HEK293 (cell line): ENCODE measurements around the gene TNFRSF14.

Experiments used
- CTCF ChIA-PET: fragments of 350-600 bp; formaldehyde crosslinking; extraction: SDS; loops from one replicate; lab custom pipeline; 2021; ENCODE audit warnings: antibody characterized with exemption; lab: Yijun Ruan, JAX
- POLR2A ChIA-PET: fragments of 300-600 bp; formaldehyde crosslinking; extraction: SDS; loops from one replicate; lab custom pipeline; 2020; ENCODE audit warnings: antibody characterized with exemption, inconsistent platforms; lab: Yijun Ruan, JAX
- H3K27ac ChIP-seq: fragments of 200-500 bp; sonication (Bioruptor generic); 2 replicates; pipeline ENCODE4 v1.5.1; 2014; ENCODE audit warnings: low read depth, low read length, control low read depth, inconsistent platforms; ENCODE audit errors: extremely low read depth
- H3K36me3 ChIP-seq, 2 experiments: fragments of 200-500 bp in 1 of 2; sonication (Bioruptor generic) in 1 of 2; 1 replicate in 1 of 2; 2 replicates in 1 of 2; pipeline ENCODE4 v1.5.1; 2014 to 2017; ENCODE audit warnings: inconsistent platforms in 2 of 2, low read length in 2 of 2; ENCODE audit not compliant: control insufficient read depth in 2 of 2, insufficient read depth in 1 of 2
- H3K4me1 ChIP-seq: fragments of 200-500 bp; sonication (Bioruptor generic); 2 replicates; pipeline ENCODE4 v1.5.1; 2014; ENCODE audit warnings: mild to moderate bottlenecking, low read length, inconsistent platforms; ENCODE audit not compliant: control insufficient read depth, insufficient read depth
- H3K4me3 ChIP-seq: 2 replicates; pipeline ENCODE4 v1.5.1; 2011; ENCODE audit warnings: low read depth, mild to moderate bottlenecking, control low read depth, low read length, moderate library complexity
- H3K9me3 ChIP-seq: fragments of 200-500 bp; sonication (Bioruptor generic); 2 replicates; pipeline ENCODE4 v1.5.1; 2014; ENCODE audit warnings: low read depth, low read length, inconsistent platforms; ENCODE audit not compliant: control insufficient read depth, insufficient read depth
- EGR2 ChIP-seq: fragments of 450-650 bp; formaldehyde crosslinking; IDR thresholded peaks from 2 replicates; pipeline ENCODE4 v1.5.1; 2016; ENCODE audit warnings: low read depth, missing biosample characterization, missing genetic modification characterization
- GLIS2 ChIP-seq: fragments of 450-650 bp; formaldehyde crosslinking; IDR thresholded peaks from 2 replicates; pipeline ENCODE4 v1.5.1; 2016; ENCODE audit warnings: missing biosample characterization, missing genetic modification characterization
- KLF9 ChIP-seq: fragments of 450-650 bp; formaldehyde crosslinking; IDR thresholded peaks from 2 replicates; pipeline ENCODE4 v1.5.1; 2016; ENCODE audit warnings: missing biosample characterization, missing genetic modification characterization, low read depth
- PRDM10 ChIP-seq: fragments of 450-650 bp; formaldehyde crosslinking; IDR thresholded peaks from 2 replicates; pipeline ENCODE4 v1.5.1; 2016; ENCODE audit warnings: missing biosample characterization, missing genetic modification characterization
- SALL2 ChIP-seq: fragments of 450-650 bp; formaldehyde crosslinking; IDR thresholded peaks from 2 replicates; pipeline ENCODE4 v1.5.0; 2017; ENCODE audit warnings: missing biosample characterization, mild to moderate bottlenecking, missing genetic modification characterization, borderline replicate concordance
- WT1 ChIP-seq: fragments of 450-650 bp; formaldehyde crosslinking; IDR thresholded peaks from 2 replicates; pipeline ENCODE4 v1.5.1; 2016; ENCODE audit warnings: missing biosample characterization, missing genetic modification characterization
- ZBTB49 ChIP-seq: fragments of 450-650 bp; formaldehyde crosslinking; IDR thresholded peaks from 2 replicates; pipeline ENCODE4 v1.5.1; 2016; ENCODE audit warnings: missing biosample characterization, missing genetic modification characterization, low read depth
- ZBTB6 ChIP-seq: fragments of 450-650 bp; formaldehyde crosslinking; IDR thresholded peaks from 2 replicates; pipeline ENCODE4 v1.5.1; 2017; ENCODE audit warnings: missing biosample characterization, missing genetic modification characterization
- ZNF239 ChIP-seq: fragments of 450-650 bp; formaldehyde crosslinking; IDR thresholded peaks from 2 replicates; pipeline ENCODE4 v1.5.1; 2016; ENCODE audit warnings: missing biosample characterization, missing genetic modification characterization
- ZNF324 ChIP-seq: fragments of 450-650 bp; formaldehyde crosslinking; IDR thresholded peaks from 2 replicates; pipeline ENCODE4 v1.5.1; 2016; ENCODE audit warnings: missing biosample characterization, missing genetic modification characterization
- ZNF423 ChIP-seq: fragments of 450-650 bp; formaldehyde crosslinking; IDR thresholded peaks from 2 replicates; pipeline ENCODE4 v1.5.1; 2016; ENCODE audit warnings: missing biosample characterization, missing genetic modification characterization
- ZNF501 ChIP-seq: fragments of 450-650 bp; formaldehyde crosslinking; IDR thresholded peaks from 2 replicates; pipeline ENCODE4 v1.5.1; 2016; ENCODE audit warnings: missing biosample characterization, missing genetic modification characterization
- ZNF521 ChIP-seq: fragments of 450-650 bp; formaldehyde crosslinking; IDR thresholded peaks from 2 replicates; pipeline ENCODE4 v1.5.1; 2017; ENCODE audit warnings: missing biosample characterization, mild to moderate bottlenecking, missing genetic modification characterization
- ZNF600 ChIP-seq: fragments of 450-650 bp; formaldehyde crosslinking; IDR thresholded peaks from 2 replicates; pipeline ENCODE4 v1.5.1; 2016; ENCODE audit warnings: missing biosample characterization, missing genetic modification characterization
- ZNF660 ChIP-seq: fragments of 450-650 bp; IDR thresholded peaks from 2 replicates; pipeline ENCODE4 v1.5.1; 2018; ENCODE audit warnings: missing biosample characterization, mild to moderate bottlenecking, missing genetic modification characterization
- ZNF777 ChIP-seq: fragments of 450-650 bp; formaldehyde crosslinking; IDR thresholded peaks from 2 replicates; pipeline ENCODE4 v1.5.1; 2017; ENCODE audit warnings: missing biosample characterization, missing genetic modification characterization, borderline replicate concordance
- ZSCAN23 ChIP-seq: fragments of 450-650 bp; formaldehyde crosslinking; IDR thresholded peaks from 2 replicates; pipeline ENCODE4 v1.5.1; 2016; ENCODE audit warnings: missing biosample characterization, missing genetic modification characterization

TNFRSF14 gene

GRCh38 chr1:2582391-2582790 is 26.2 kb downstream of the TNFRSF14 start:
- TF ChIP-seq PRDM10 (tag by site-specific recombination) (peak; percentile 42; the same call in 1 of the 2 replicates), ZNF324 (tag by site-specific recombination) (no peak), ZNF501 (tag by site-specific recombination) (no peak), ZNF660 (tag by site-specific recombination) (no peak), ZNF521 (tag by site-specific recombination) (no peak), ZNF777 (tag by site-specific recombination) (no peak), GLIS2 (tag by site-specific recombination) (no peak), ZNF600 (tag by site-specific recombination) (peak; percentile 43; the same call in 1 of the 2 replicates), ZSCAN23 (tag by site-specific recombination) (no peak), ZBTB6 (tag by site-specific recombination) (no peak), ZNF423 (tag by site-specific recombination) (no peak), ZBTB49 (tag by site-specific recombination) (no peak), KLF9 (tag by site-specific recombination) (no peak), WT1 (tag by site-specific recombination) (no peak), EGR2 (tag by site-specific recombination) (peak; percentile 14; the same call in 1 of the 2 replicates), SALL2 (tag by site-specific recombination) (no peak)
- TF ChIP-seq, all 188 proteins: peak for 3
- Histone ChIP-seq H3K27ac (no peak overlapping the region), H3K9me3 (no peaks in the 10 kb centered on the region), H3K4me3 (no peak overlapping the region), H3K4me1 (peaks cover 4% of the 10 kb centered on the region), H3K36me3 (no peaks in the 10 kb centered on the region)
- ChIA-PET CTCF (no interaction called here), POLR2A (no interaction called here)

- peaks cover 4% of the 10 kb centered on the region for H3K4me1 ChIP-seq
- TF ChIP-seq ZNF239 (tag by site-specific recombination) (no peak), PRDM10 (tag by site-specific recombination) (0 out of 2 replicates have a peak, but pooled peaks have one; percentile 35)
- CTCF ChIA-PET = interaction anchor here (0.6 to 1.4 kb wide), 3 partner anchors 36 to 889 kb away, joined by 3 read pairs; no protein-coding TSS in a partner anchor
- no peak overlapping the region for H3K27ac ChIP-seq
- H3K4me3 ChIP-seq = no peak overlapping the region
- POLR2A ChIA-PET = interaction anchor here (1.3 kb wide), 1 partner anchor 37 kb away, joined by 4 read pairs; no protein-coding TSS in a partner anchor
- H3K9me3 ChIP-seq = no peaks in the 10 kb centered on the region
- H3K36me3 ChIP-seq = no peaks in the 10 kb centered on the region
Measured at GRCh38 chr1:2583331-2583791, 27.2 kb downstream of the TNFRSF14 start.
